Activated naive CD4-positive, alpha-beta T cell treated with anti-CD3 and anti-CD28 coated beads, Interleukin-2, amount 50 U/mL, for 16 hours (primary cell): ENCODE measurements around the gene HOXB7.

ENCODE experiments used
- DNase-seq: peaks from one replicate; pipeline ENCODE4 v3.0.0-alpha.2; 2020

Gene HOXB7

GRCh38 chr17:48565022-48565554 lies 45.7 kb downstream of the HOXB7 start:
- DNase-seq, result no peak

- DNase-seq, result no peak
These were observed 46.4 kb downstream of the HOXB7 start for GRCh38 chr17:48564188-48565021.

GRCh38 chr17:48563867-48564187 lies 47.0 kb downstream of the HOXB7 start:
- no peak for DNase-seq

- no peak for DNase-seq
These were observed 47.4 kb downstream of the HOXB7 start for GRCh38 chr17:48563385-48563838.

- no peak for DNase-seq
These were observed 47.9 kb downstream of the HOXB7 start for GRCh38 chr17:48562934-48563333.

GRCh38 chr17:48561884-48562810 lies 48.7 kb downstream of the HOXB7 start:
- DNase-seq, result no peak

- no peak for DNase-seq
These were observed 50.7 kb downstream of the HOXB7 start for GRCh38 chr17:48559840-48560817.

- DNase-seq, result no peak
These were observed 51.5 kb downstream of the HOXB7 start for GRCh38 chr17:48559122-48559839.

- DNase-seq, result no peak
These were observed 52.0 kb downstream of the HOXB7 start for GRCh38 chr17:48558831-48559121.

GRCh38 chr17:48558057-48558830 lies 52.6 kb downstream of the HOXB7 start:
- DNase-seq, result no peak
